NCI-H345 (cell line): ENCODE data around the gene BTBD19.
"Not testable (repeated sequence)": the region's sequence is repeated elsewhere in the genome, so short reads cannot be mapped to it uniquely, and the experiment has no call there.

ENCODE experiments used
- DNase-seq: peaks from one replicate; lab custom pipeline; 2025; lab: John Stamatoyannopoulos, UW

Gene BTBD19

GRCh38 chr1:44787506-44787905 is 20.8 kb upstream of the BTBD19 start:
- no peak for DNase-seq

GRCh38 chr1:44788120-44788860 is 20.0 kb upstream of the BTBD19 start, which contains the start of gene BEST4:
Gene BEST4, minus strand, starts transcription at chr1:44788170. Its CDS starts 465 bp downstream, at chr1:44787705.
- no peak for DNase-seq

GRCh38 chr1:44790968-44791801 is 17.1 kb upstream of the BTBD19 start:
- no peak for DNase-seq

- no peak for DNase-seq
These were observed 15.4 kb upstream of the BTBD19 start for GRCh38 chr1:44792736-44793502.

GRCh38 chr1:44797886-44798285 is 10.4 kb upstream of the BTBD19 start:
- DNase-seq, result not testable (repeated sequence)

GRCh38 chr1:44798481-44799365 is 9.6 kb upstream of the BTBD19 start:
- peak; percentile 39 for DNase-seq

GRCh38 chr1:44799770-44800584 is 8.3 kb upstream of the BTBD19 start, which contains the start of gene PLK3:
Gene PLK3, plus strand, starts transcription at chr1:44800377. Its CDS starts 87 bp downstream, at chr1:44800464.
- peak; percentile 98 for DNase-seq

- no peak for DNase-seq
These were observed 6.6 kb upstream of the BTBD19 start for GRCh38 chr1:44801491-44802305.

- DNase-seq, result no peak
These were observed 5.8 kb upstream of the BTBD19 start for GRCh38 chr1:44802306-44803061.

- no peak for DNase-seq
These were observed 5.3 kb upstream of the BTBD19 start for GRCh38 chr1:44803062-44803311.

- no peak for DNase-seq
These were observed 4.8 kb upstream of the BTBD19 start for GRCh38 chr1:44803312-44804095.

- DNase-seq, result no peak
These were observed 2.9 kb upstream of the BTBD19 start for GRCh38 chr1:44805311-44806024.

- no peak for DNase-seq
These were observed 2.2 kb upstream of the BTBD19 start for GRCh38 chr1:44806025-44806703.

- no peak for DNase-seq
These were observed 1.5 kb upstream of the BTBD19 start, which contains the start of gene DYNLT4 for GRCh38 chr1:44806704-44807363. Gene DYNLT4, minus strand, starts transcription at chr1:44807351. Its CDS starts 683 bp downstream, at chr1:44806668.

- no peak for DNase-seq
These were observed 810 bp upstream of the BTBD19 start for GRCh38 chr1:44807364-44808062.
